ENCODE measurements around the gene LUC7L3. TPM values are rescaled to one million over a fixed set of nuclear protein-coding genes. Genes with fewer than 3 reads are reported as not detected.

The LUC7L3 gene
- polyA plus RNA-seq, 3 donors, result 14.6 to 49.8 (median 17.1) TPM

- no peak overlapping the region for H3K27ac Mint-ChIP-seq
- Histone ChIP-seq H2AFZ (ENCODE audit: insufficient read depth, low read depth, low read length, poor library complexity, severe bottlenecking) (no peak overlapping the region), H3K4me1 (ENCODE audit: control insufficient read depth in 1 of 2, insufficient read depth in 2 of 2, low read length in 2 of 2) (no peaks in the 10 kb centered on the region), H3K4me3 (replicated peaks in 1 of 3; ENCODE audit: low read depth in 2 of 3, low read length in 3 of 3) (no peak overlapping the region), H3K9me3 (replicated peaks in 1 of 2; ENCODE audit: control insufficient read depth in 1 of 2, insufficient read depth in 1 of 2, low read length in 2 of 2) (no peaks in the 10 kb centered on the region), H3K36me3 (replicated peaks in 1 of 2; ENCODE audit: control insufficient read depth in 1 of 2, insufficient read depth in 2 of 2, low read length in 2 of 2) (peaks cover 11 to 20% of the 10 kb centered on the region in 2 donors), H3K9ac (ENCODE audit: insufficient read depth, low read length, poor library complexity, severe bottlenecking) (no peak overlapping the region), H3K27me3 (ENCODE audit: control insufficient read depth in 2 of 2, insufficient read depth in 2 of 2, low read length in 2 of 2) (no peaks in the 10 kb centered on the region), H3K4me2 (replicated peaks; ENCODE audit: extremely low read depth, low read length, poor library complexity, severe bottlenecking) (no peak overlapping the region), H3K27ac (ENCODE audit: low read depth in 1 of 2, low read length in 2 of 2) (no peak overlapping the region), H4K20me1 (ENCODE audit: insufficient read depth, low read length) (no peaks in the 10 kb centered on the region), H3K79me2 (ENCODE audit: insufficient read depth, low read length) (no peaks in the 10 kb centered on the region)
- peaks cover 0 to 10% (median 5%) of the 10 kb centered on the region in 3 donors for H3K27me3 Mint-ChIP-seq (ENCODE audit: low read depth in 3 of 3)
- intact Hi-C loops (cut with micrococcal nuclease), result no loop called here
- H3K4me1 Mint-ChIP-seq, result no peaks in the 10 kb centered on the region
- H3K36me3 Mint-ChIP-seq, result peaks cover 11 to 14% of the 10 kb centered on the region in 2 donors
- WGBS (ENCODE audit: insufficient coverage), result 90% methylated on average over 3 of the region's 3 CpGs
- no peak for TF ChIP-seq CTCF (IDR thresholded peaks at IDR 0.05)
- no peak overlapping the region for H3K4me3 Mint-ChIP-seq
- no peaks in the 10 kb centered on the region for H3K9me3 Mint-ChIP-seq
- no peak for DNase-seq
Measured at GRCh38 chr17:50688245-50688644, 31.2 kb upstream of the LUC7L3 start.

GRCh38 chr17:50689251-50689650, 30.2 kb upstream of the LUC7L3 start:
- intact Hi-C loops (cut with micrococcal nuclease), result no loop called here
- Mint-ChIP-seq H3K4me1 (no peaks in the 10 kb centered on the region), H3K9me3 (no peaks in the 10 kb centered on the region), H3K4me3 (no peak overlapping the region), H3K36me3 (peaks cover 19 to 22% of the 10 kb centered on the region in 2 donors), H3K27ac (peak overlapping the region in 2 of 7 donors; percentile 22 to 42), H3K27me3 (ENCODE audit: low read depth in 3 of 3) (peaks cover 0 to 6% (median 3%) of the 10 kb centered on the region in 3 donors)
- H3K4me2 ChIP-seq (replicated peaks; ENCODE audit: extremely low read depth, low read length, poor library complexity, severe bottlenecking), result no peak overlapping the region
- peaks cover 3% of the 10 kb centered on the region for H4K20me1 ChIP-seq (ENCODE audit: insufficient read depth, low read length)
- no peak overlapping the region for H3K9ac ChIP-seq (ENCODE audit: insufficient read depth, low read length, poor library complexity, severe bottlenecking)
- peaks cover 17 to 30% of the 10 kb centered on the region in 2 donors for H3K36me3 ChIP-seq (replicated peaks in 1 of 2; ENCODE audit: control insufficient read depth in 1 of 2, insufficient read depth in 2 of 2, low read length in 2 of 2)
- H3K9me3 ChIP-seq (replicated peaks in 1 of 2; ENCODE audit: control insufficient read depth in 1 of 2, insufficient read depth in 1 of 2, low read length in 2 of 2), result no peaks in the 10 kb centered on the region
- no peak overlapping the region for H3K4me3 ChIP-seq (replicated peaks in 1 of 3; ENCODE audit: low read depth in 2 of 3, low read length in 3 of 3)
- H3K27me3 ChIP-seq (ENCODE audit: control insufficient read depth in 2 of 2, insufficient read depth in 2 of 2, low read length in 2 of 2), result no peaks in the 10 kb centered on the region
- H3K4me1 ChIP-seq (ENCODE audit: control insufficient read depth in 1 of 2, insufficient read depth in 2 of 2, low read length in 2 of 2), result no peaks in the 10 kb centered on the region
- no peak overlapping the region for H2AFZ ChIP-seq (ENCODE audit: insufficient read depth, low read depth, low read length, poor library complexity, severe bottlenecking)
- TF ChIP-seq CTCF (IDR thresholded peaks at IDR 0.05), result no peak
- WGBS (ENCODE audit: insufficient coverage), result 0% methylated on average over 2 of the region's 4 CpGs
- H3K79me2 ChIP-seq (ENCODE audit: insufficient read depth, low read length), result no peaks in the 10 kb centered on the region
- no peak overlapping the region for H3K27ac ChIP-seq (ENCODE audit: low read depth in 1 of 2, low read length in 2 of 2)
- DNase-seq, result no peak

Measured in CD14-positive monocyte (primary cell).